ENCODE data around the gene APCDD1.

APCDD1 gene

DNA sequence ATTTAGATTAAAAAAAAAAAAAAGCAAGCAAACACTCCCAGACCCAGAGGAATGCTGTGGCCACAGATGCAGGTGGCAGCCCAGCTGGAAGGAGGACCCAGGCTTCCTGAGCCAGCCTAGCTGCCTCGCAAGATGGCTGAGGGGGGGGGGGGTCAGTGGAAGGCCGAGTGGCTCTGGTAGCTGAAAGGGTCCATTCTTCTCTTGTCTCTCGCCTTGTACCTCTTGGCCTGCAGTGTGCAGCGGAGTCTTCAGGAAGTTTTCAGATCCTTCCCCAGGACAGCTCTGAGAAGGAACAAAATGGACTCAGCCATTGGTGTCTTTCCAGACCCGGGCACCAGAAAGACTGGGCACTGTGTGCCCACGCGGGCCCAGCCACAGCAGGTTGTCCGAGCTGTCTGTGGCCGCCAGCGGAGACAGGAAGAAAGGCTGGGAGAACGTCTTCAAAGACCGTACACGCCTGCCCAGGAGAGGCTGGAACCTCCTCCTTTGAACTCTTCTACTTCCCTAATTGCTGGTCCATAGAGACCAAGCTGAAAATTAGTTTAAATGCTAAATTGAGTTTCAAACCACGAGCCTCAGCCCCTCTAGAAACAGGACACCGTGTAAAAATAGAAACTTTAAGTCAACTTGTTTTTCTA lies 21.3 kb downstream of the APCDD1 start:
- DNase-seq (ENCODE audit: low read depth, low spot score) = no peak
- H3K4me3 ChIP-seq (ENCODE audit: low read depth, low read length) = no peak overlapping the region
- TF ChIP-seq, protein P1, sequence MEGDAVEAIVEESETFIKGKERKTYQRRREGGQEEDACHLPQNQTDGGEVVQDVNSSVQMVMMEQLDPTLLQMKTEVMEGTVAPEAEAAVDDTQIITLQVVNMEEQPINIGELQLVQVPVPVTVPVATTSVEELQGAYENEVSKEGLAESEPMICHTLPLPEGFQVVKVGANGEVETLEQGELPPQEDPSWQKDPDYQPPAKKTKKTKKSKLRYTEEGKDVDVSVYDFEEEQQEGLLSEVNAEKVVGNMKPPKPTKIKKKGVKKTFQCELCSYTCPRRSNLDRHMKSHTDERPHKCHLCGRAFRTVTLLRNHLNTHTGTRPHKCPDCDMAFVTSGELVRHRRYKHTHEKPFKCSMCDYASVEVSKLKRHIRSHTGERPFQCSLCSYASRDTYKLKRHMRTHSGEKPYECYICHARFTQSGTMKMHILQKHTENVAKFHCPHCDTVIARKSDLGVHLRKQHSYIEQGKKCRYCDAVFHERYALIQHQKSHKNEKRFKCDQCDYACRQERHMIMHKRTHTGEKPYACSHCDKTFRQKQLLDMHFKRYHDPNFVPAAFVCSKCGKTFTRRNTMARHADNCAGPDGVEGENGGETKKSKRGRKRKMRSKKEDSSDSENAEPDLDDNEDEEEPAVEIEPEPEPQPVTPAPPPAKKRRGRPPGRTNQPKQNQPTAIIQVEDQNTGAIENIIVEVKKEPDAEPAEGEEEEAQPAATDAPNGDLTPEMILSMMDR (IDR thresholded peaks at IDR 0.05; ENCODE audit: low read depth, low read length) = no peak
- in situ Hi-C loops (cut with HindIII; ENCODE audit: low sequenced_read_pairs) = no loop called here

DNA sequence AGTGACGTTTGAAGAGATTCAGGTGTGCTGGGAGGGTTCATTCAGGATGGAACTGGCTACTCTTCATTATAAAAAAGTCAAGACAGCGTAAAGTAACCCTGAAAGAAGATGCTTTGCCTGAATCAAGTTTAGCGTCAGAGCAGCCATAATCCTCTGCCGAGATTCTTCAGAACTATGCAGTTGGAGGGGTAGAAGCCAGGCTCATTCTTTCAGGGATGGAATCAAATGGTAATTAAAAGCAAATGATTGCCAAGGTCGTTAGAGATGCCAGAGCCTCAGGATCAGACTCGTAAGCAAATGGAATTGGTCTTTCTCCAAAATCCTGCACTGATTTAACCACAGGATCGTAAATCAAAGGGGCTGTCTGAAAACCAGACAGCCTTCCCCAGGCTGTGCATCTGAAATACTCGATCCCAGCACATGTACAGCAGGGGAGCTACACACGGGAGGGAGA lies 21.9 kb downstream of the APCDD1 start:
- peak; percentile 55 for DNase-seq (ENCODE audit: low read depth, low spot score)
- in situ Hi-C loops (cut with HindIII; ENCODE audit: low sequenced_read_pairs) = no loop called here

DNA sequence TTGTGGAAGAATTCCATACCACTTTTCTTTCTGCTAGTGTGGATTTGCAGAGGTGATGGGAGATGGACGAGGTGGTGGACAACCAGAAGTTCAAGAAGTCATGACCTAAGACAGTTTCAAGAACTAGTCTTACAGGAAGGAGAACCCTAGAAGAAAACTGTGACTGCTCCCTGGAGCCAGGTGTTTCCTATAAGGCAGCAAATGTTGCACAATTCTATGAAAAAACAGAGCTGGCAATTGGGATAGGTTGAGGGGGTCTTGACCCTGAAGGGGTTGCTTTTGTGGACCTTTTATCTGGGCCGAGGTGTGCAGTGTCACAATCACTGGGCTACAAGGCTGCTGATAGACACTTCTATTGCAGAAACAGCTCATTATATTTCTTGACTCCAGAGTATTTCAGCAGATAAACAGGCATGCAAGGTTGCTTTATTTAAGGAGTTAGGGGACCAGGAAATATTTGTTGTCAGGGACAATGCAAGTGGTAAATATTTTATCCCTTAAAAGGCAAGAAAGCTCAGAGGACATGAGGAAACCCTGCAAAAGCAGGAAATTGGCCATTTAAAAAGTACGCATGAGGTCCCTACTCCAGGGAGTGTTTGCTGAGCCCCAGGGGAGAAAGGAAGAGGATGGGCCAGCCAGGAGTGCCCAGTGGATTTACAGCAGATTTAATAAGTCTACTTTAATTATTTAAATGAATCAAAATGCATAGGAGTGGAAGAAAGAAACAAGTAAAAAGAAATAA lies 22.9 kb downstream of the APCDD1 start:
- TF ChIP-seq, protein P1 (IDR thresholded peaks at IDR 0.05; ENCODE audit: low read depth, low read length) = no peak
- in situ Hi-C loops (cut with HindIII; ENCODE audit: low sequenced_read_pairs) = no loop called here
- DNase-seq (ENCODE audit: low read depth, low spot score) = no peak
- no peak overlapping the region for H3K4me3 ChIP-seq (ENCODE audit: low read depth, low read length)

More for the DNA sequence above, 21.9 kb downstream of the APCDD1 start:
- no peak overlapping the region for H3K4me3 ChIP-seq (ENCODE audit: low read depth, low read length)
- TF ChIP-seq, protein P1 (IDR thresholded peaks at IDR 0.05; ENCODE audit: low read depth, low read length) = no peak

DNA sequence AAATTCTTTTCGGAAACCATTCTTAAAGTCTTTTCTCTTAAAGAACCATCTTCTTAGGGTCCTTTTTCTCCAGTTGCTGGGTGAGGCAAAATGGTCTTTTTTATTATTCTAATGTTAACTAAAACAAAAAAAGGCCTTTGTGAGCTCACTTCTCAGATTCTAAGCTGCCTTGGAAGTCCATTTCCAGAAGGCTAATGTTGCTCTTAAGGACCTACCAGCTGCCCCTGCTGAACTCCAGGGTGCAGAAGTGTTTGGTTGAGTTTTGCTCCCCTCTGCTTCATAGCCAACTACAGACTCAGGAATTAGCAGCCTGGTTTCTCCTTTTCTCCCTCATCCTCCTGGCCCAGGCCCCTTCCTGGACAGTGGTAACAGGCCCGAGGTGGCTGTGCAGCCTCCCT lies 23.4 kb downstream of the APCDD1 start:
- H3K4me3 ChIP-seq (ENCODE audit: low read depth, low read length) = no peak overlapping the region
- DNase-seq (ENCODE audit: low read depth, low spot score) = no peak
- in situ Hi-C loops (cut with HindIII; ENCODE audit: low sequenced_read_pairs) = no loop called here
- TF ChIP-seq, protein P1 (IDR thresholded peaks at IDR 0.05; ENCODE audit: low read depth, low read length) = no peak

DNA sequence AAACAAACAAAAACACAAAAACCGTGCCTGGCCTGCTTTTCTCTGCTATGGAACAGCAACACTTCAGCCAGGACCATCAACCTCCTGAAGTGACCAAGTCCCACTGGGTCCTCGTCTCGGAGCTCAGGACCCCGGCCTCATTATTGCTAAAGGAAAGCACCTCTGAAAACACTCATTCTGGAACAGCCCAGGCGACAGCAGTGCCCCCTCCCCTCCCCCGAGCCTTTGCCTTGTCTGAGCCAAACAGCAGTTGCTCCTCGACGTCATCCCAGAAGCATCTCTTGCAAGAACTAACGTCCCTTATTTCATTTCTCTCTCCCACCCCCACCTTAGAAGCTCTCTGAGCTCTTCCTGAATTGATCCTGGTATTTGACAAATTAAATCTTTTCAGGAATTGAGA lies 27.4 kb downstream of the APCDD1 start:
- H3K4me3 ChIP-seq (ENCODE audit: low read depth, low read length) = no peak overlapping the region
- no peak for DNase-seq (ENCODE audit: low read depth, low spot score)
- in situ Hi-C loops (cut with HindIII; ENCODE audit: low sequenced_read_pairs) = no loop called here
- TF ChIP-seq, protein P1 (IDR thresholded peaks at IDR 0.05; ENCODE audit: low read depth, low read length) = no peak

DNA sequence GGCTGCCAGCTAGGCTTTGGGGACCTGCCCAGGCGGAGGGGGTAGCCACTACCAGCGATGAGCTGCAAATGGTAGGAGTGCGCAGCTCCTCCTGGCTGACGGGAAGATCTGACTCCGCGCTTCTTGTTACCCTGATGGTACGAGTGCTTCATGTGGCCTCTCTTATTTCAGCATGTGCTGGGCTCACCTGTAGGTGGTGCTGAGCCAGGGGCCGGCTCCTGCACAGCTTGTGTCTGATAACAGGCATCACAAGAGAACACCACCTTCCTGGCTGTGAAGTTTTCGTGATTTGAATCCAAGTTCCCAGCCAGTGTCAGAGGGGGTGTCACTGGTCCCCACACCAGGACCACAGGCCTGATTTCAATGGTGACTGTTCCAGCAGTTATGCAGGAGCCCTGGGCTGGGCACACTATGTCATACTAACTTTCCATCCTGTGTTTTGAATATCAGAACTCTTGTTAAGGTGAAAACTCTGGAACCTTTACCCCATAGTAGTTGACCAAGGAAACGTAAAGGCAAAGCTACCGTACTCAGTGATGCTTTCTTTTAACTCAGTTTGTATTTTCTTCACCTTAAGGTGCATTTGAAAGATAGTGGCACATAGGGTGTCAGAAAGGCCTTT lies 28.0 kb downstream of the APCDD1 start:
- in situ Hi-C loops (cut with HindIII; ENCODE audit: low sequenced_read_pairs) = no loop called here
- TF ChIP-seq, protein P1 (IDR thresholded peaks at IDR 0.05; ENCODE audit: low read depth, low read length) = no peak
- H3K4me3 ChIP-seq (ENCODE audit: low read depth, low read length) = no peak overlapping the region
- DNase-seq (ENCODE audit: low read depth, low spot score) = no peak

Data from astrocyte of the spinal cord (primary cell).